Inflammatory macrophage treated with lipopolysaccharide for 4 hours (primary cell): ENCODE measurements around the gene SYT1.

ENCODE experiments used
- DNase-seq: peaks from one replicate; pipeline ENCODE4 v3.0.0-alpha.2; 2020

The SYT1 gene

DNA sequence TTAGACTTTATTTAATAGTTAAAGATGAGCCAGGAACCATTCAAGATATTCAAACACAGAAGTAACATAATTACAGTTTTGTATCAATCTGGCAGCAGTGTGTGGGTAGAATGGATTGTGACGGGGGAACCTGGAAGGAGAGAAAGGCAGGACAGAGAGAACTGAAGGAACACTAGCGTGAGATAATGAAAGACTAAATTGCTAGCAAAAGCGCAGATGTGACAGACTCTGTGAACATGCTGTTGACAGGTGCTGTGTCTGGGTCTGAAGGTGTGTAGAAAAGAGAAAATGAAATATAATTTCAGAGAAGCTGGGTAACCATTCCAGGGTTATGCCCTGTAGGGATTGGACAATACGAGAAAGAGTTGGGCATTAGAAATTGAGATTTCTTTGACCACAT lies 372.3 kb downstream of the SYT1 start:
- DNase-seq = no peak

- no peak for DNase-seq
Measured at GRCh38 chr12:79238246-79238645, 373.7 kb downstream of the SYT1 start.

GRCh38 chr12:79247494-79247893 lies 382.9 kb downstream of the SYT1 start:
- DNase-seq = no peak

DNA sequence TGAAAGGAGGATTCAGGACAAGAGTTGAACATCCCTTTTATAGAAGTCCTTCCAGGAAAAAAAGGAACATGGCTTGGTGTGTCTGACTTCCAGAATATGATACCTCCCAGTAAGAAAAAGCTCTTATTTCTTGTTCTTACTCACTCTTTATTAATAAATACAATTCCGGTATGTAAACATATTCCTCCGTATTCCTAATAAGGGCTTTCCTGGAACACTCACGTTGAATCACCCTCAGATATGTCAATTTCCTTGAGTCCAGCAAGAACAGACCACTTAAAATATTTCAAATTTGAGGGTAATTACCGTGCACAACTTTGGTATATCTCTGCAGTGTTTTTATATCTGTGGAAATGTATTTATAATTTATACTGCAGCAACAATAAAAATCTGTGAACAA lies 385.6 kb downstream of the SYT1 start:
- no peak for DNase-seq

DNA sequence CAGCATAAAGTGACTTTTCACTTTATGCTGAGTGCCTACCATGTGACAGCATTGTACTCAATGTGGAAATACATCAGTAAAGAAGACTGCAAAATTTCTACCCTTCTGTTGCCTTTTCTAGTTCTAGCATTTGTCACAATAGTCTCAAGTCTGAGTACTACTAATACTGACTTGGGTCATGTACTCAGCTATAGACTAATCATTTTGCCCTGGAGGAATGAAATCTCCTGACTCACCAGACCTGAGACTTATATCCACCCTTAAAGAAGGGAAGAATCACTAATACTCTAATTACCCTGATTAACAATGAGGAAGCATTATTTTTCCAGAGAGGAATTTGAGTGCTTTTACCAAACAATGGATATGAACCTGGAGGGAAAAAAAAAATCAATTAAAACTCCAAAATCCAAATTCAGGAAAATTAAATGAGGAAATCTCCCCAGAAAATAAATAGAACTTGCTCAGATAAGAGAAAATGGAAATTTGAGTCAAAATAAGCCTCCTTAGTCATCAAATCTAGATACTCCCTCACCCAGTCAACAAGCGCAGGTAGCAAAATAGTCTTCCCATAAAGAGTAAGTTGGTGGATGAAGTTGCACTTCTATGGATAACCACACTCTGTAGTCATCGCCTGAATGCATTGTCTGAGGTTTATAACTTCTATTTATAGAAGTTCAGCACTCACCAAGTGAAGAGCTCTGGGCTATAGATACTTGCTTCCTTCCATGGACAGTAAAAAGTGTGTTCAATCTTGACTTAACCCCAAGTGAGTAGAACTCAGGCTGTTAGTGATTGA lies 386.6 kb downstream of the SYT1 start:
- no peak for DNase-seq

DNA sequence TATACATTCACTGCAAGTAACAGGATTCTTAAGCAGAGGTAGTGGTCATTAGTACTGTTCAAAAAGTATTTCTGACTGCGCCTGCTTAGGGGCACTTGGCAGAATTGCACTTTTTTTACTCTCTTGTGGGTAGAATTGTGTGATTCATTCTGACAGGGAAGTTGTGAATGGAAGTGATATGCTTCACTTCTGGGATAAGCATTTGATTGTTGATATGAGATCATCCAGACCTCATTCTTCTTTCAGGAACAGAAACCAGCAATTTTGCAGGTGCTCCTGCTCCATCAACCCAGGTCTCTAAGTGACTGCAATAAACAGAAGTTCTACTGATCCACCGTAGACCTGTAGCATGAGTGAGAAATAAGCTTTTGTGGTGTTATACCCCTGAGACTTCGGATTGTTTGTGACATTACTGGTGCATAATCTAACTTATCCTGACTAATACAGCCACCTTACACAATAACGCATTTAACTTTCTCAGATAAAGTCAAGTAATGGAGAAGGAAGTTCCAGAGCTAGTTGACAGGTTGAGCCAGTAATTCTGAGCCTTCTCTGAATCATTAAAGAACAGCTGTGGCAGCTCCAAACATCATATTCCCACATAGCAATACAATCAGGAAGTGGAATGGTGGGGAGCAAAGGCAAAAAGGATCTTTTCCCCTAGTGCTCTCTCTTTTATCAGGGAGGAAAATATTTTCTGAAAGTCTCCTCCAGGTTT lies 387.9 kb downstream of the SYT1 start:
- DNase-seq = no peak

GRCh38 chr12:79255288-79255687 lies 390.7 kb downstream of the SYT1 start:
- no peak for DNase-seq

DNA sequence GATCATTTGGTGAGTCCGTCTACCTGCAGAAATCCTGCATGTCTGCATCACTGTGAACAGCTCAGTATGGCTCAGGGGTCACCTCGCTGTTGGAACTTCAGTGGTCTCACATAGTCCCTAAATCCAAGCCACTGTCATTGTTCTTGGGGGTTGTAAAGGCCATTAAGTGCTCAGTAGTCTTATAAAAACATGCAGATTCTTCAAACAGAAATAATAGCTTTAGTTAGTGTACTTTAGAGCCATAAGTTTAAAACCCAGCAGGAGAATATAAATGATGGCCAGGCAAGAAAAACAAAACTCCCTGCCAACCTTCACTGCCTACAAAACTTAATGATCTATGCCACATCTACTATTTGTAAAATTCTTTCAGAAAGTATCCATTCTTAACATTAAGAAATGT lies 396.3 kb downstream of the SYT1 start:
- DNase-seq = no peak

- DNase-seq = no peak
Measured at GRCh38 chr12:79262938-79263337, 398.4 kb downstream of the SYT1 start.

DNA sequence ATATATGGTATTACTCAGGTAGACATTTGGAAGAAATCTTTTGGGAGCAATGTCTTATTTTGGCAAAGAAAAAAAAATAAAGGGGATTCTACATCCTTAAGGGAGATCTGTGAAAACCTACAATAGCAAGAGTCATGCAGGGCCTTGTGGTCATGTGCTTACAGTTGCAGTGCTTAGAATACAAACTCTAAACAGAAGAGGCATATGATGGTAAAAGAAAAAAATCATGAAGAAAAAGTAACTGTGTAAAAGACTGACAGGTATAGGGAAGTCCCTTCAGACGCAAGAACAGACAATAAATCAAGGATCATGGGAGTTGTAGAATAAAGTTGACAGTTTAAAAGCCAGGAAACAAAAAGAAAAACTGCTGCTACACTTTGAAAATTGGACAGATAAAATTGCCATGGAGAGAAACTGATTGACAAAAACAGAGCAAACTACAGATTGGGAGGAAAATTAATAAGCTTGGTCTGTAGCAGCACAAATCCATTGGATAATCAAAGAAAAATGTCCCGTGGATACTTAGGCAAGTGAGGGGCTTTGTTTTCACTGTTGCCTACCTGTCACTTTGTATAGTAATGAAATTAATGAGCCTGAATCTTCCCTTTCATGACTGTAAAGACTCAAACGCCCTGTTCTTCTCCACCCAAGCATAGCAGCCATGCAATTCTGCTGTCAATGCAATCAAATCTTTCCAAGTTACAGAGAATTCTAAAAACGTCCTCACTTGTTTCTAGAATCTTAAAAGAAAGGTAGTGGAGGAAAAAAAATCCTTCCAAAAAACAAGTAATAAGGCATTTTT lies 402.0 kb downstream of the SYT1 start:
- no peak for DNase-seq

GRCh38 chr12:79267580-79267979 lies 403.0 kb downstream of the SYT1 start:
- DNase-seq = no peak

DNA sequence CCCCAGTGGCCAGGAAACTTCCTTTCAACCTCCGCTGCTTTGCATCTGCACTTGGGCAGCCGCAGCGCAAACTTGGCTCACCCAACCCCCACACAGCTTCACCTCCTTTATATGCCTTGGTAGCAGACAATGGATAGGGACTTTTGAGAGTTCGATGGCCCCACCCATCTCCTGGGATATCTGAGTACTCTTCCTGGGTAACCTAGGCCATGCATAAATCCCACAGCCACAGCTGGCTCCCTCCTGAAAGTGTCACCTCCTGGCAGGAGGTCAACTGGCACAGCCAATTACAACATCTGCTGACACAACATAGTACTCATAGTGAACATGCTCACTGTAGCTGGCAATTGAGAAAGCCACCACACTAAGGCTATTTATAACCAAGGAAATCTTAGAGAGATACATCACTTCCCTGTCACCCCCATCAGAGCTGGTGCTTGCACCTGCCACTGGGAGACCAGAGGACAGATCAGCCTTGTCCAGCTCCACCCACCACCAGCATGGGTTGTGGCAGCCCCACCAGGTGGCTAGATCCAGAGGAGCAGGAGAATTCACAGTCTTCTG lies 410.0 kb downstream of the SYT1 start:
- DNase-seq = no peak

- DNase-seq = no peak
Measured at GRCh38 chr12:79275631-79276030, 411.1 kb downstream of the SYT1 start.

- DNase-seq = no peak
Measured at GRCh38 chr12:79283364-79283763, 418.8 kb downstream of the SYT1 start.

DNA sequence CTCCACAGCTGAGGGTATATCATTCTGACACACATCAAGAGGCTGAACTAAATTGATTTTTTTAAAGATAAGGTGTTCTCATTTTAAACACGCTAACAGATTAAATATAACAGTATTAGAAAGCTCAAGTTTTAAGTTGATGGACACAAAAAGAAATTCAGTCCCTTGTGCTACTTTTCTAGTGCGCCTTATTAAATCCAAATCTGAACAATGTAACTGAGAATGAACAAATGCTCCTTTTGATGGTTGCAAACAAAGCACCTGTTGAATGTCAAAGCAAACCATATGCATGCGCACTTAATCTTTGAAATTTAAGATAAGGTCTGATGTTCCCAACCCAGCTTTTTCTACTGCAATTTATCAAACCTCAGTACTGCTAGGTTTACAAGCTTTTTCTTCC lies 424.3 kb downstream of the SYT1 start:
- DNase-seq = no peak

DNA sequence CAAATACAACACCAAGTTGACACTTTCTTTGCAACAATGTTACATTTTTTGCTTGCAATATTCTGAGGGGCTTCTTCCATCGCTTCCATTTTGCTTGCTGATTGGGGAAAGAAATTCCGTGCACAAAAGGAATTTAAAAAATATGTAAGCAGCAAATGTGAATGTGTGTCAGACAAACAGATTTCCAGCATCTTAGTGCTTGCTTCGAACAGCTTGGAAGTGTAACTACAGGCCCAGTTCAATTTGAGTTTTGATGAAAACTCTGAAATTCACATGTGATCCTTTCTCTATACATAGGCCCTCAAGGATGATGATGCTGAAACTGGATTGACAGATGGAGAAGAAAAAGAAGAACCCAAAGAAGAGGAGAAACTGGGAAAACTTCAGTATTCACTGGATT lies 427.1 kb downstream of the SYT1 start:
- DNase-seq = no peak

DNA sequence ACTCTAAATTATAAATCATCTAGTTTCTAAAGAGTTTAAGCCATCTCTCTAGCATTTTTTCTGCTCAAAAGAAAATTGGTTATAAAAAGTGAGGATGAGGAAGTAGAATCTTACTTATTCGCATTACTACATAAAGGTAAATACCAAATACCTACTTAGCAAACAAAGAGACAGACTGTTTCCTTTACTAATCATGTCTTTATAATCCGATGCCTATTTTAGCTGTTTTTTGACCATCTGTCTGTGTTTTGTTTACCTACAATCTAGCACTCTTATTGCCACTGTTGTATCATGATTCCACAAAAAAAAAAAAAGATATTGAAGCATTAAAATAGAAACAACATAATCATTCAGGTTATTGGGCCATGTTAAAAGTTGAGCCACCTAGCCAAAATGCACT lies 430.0 kb downstream of the SYT1 start:
- DNase-seq = no peak

- DNase-seq = no peak
Measured at GRCh38 chr12:79295572-79295971, 431.0 kb downstream of the SYT1 start.

GRCh38 chr12:79296133-79296532 lies 431.6 kb downstream of the SYT1 start:
- DNase-seq = no peak

GRCh38 chr12:79296871-79297270 lies 432.3 kb downstream of the SYT1 start:
- no peak for DNase-seq

DNA sequence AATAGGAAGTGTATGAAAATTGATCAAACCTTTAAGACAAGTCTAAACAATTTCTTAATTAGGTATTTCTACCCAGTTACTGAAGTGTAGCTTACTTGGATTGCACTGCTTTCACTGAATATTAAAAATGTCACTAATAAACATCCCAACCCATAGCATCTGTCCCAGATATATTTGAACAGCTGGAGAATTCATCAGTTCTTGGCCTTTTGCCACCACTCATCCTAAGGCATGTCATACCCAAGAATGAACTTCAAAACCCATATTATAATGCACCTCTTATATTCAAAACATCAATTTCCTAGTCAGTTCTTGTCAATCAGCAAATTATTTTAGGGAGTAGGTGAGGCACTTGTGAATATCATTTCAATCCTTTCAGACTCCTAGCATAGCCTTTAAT lies 433.9 kb downstream of the SYT1 start:
- no peak for DNase-seq

- no peak for DNase-seq
Measured at GRCh38 chr12:79299447-79300198, 435.0 kb downstream of the SYT1 start.

GRCh38 chr12:79300199-79300568 lies 435.6 kb downstream of the SYT1 start:
- DNase-seq = no peak
